Measurements from ENCODE around the gene ATXN1. TPM values are rescaled to one million over a fixed set of nuclear protein-coding genes. Genes with fewer than 3 reads are reported as not detected.

ATXN1 gene
- polyA plus RNA-seq, 1 donor (not counting 4 experiments of a cell fraction or from before 2014, with no cell fraction given) = 9.7 TPM

DNA sequence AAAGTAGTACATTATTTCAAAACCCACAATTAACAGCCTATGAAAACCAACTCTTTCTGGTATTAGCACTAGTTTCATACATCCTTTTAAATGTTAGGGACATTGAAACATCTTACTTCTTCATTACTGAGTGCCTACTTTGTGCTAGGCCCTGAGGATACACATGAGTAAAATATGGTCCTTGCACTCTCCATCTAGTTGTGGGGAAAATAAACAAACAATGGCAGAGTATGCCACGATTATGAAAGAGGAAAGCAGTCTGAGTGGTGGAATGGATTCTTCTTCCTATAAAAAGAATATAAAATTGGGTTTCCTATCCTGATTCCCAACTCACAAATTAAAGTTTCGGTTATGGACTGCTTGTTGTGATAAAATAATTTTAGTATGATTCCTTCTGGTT lies 84.9 kb downstream of the ATXN1 start:
- FAIRE-seq = no peak
- TF ChIP-seq EZH2 (IDR thresholded peaks at IDR 0.05; ENCODE audit: low read length) = no peak
- TF ChIP-seq, protein P1, sequence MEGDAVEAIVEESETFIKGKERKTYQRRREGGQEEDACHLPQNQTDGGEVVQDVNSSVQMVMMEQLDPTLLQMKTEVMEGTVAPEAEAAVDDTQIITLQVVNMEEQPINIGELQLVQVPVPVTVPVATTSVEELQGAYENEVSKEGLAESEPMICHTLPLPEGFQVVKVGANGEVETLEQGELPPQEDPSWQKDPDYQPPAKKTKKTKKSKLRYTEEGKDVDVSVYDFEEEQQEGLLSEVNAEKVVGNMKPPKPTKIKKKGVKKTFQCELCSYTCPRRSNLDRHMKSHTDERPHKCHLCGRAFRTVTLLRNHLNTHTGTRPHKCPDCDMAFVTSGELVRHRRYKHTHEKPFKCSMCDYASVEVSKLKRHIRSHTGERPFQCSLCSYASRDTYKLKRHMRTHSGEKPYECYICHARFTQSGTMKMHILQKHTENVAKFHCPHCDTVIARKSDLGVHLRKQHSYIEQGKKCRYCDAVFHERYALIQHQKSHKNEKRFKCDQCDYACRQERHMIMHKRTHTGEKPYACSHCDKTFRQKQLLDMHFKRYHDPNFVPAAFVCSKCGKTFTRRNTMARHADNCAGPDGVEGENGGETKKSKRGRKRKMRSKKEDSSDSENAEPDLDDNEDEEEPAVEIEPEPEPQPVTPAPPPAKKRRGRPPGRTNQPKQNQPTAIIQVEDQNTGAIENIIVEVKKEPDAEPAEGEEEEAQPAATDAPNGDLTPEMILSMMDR (optimal IDR thresholded peaks at IDR 0.05 in 1 of 3, IDR thresholded peaks at IDR 0.05 in 1 of 3, conservative IDR thresholded peaks at IDR 0.05 in 1 of 3; ENCODE audit: extremely low read depth in 1 of 3, insufficient read depth in 2 of 3, low read length in 3 of 3) = no peak

DNA sequence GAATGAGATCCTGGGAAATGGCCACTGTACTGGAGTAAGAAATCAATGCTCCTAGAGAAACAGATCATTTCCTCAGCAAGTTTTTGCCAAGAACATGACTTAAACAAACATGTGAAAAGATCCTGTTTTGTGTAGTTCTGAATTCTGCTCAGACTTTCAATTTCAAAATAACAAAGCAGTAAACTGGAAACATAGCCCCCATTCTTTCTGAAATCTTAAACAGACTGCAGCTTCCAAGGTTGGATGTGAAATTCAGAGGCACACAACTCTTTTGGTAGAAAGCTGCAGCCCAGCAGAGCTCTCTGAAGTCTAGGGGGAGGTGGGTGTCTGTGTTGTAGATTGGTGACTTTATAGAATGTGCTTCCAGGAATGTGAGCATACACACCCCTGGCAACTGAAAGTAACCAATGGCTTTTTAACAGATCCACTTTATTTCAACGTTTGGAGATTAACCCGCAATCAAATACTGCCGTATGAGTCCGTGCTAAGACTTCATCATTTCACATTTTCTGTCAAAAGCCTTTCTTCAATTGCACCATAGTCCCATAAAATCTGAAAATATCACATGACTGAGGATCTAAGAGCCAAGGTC lies 86.4 kb downstream of the ATXN1 start:
- no peaks in the 10 kb centered on the region for H3K27me3 ChIP-seq (ENCODE audit: control insufficient read depth, extremely low read depth, insufficient read depth, low read length)
- TF ChIP-seq, protein P1 (optimal IDR thresholded peaks at IDR 0.05 in 1 of 3, IDR thresholded peaks at IDR 0.05 in 1 of 3, conservative IDR thresholded peaks at IDR 0.05 in 1 of 3; ENCODE audit: extremely low read depth in 1 of 3, insufficient read depth in 2 of 3, low read length in 3 of 3) = no peak
- TF ChIP-seq EZH2 (IDR thresholded peaks at IDR 0.05; ENCODE audit: low read length) = no peak
- FAIRE-seq (no peak), DNase-seq (ENCODE audit: low read depth, low spot score) (no peak)
- no peaks in the 10 kb centered on the region for H4K20me1 ChIP-seq (ENCODE audit: control insufficient read depth, extremely low read depth, insufficient read depth, low read length)
- H3K9ac ChIP-seq (ENCODE audit: control insufficient read depth, extremely low read depth, insufficient read depth, low read length) = no peak overlapping the region
- H3K79me2 ChIP-seq (ENCODE audit: control insufficient read depth, insufficient read depth, low read length) = peaks cover under 1% of the 10 kb centered on the region
- no peaks in the 10 kb centered on the region for H3K36me3 ChIP-seq (ENCODE audit: control insufficient read depth in 2 of 2, extremely low read depth in 1 of 2, insufficient read depth in 2 of 2, low read length in 2 of 2)
- no peak overlapping the region for H2AFZ ChIP-seq (ENCODE audit: control insufficient read depth, low read length)
- H3K4me2 ChIP-seq (ENCODE audit: control insufficient read depth, extremely low read depth, insufficient read depth, low read depth, low read length) = no peak overlapping the region
- no peaks in the 10 kb centered on the region for H3K9me3 ChIP-seq (ENCODE audit: control insufficient read depth, low read depth, low read length)
- no peak overlapping the region for H3K27ac ChIP-seq (ENCODE audit: control insufficient read depth, insufficient read depth, low read length)
- peaks cover 27% of the 10 kb centered on the region for H3K4me1 ChIP-seq (ENCODE audit: control insufficient read depth, extremely low read depth, insufficient read depth, low read length)
- no peaks in the 10 kb centered on the region for H3K9me1 ChIP-seq (ENCODE audit: control insufficient read depth, extremely low read depth, insufficient read depth, low read length)
- H3K4me3 ChIP-seq (ENCODE audit: control insufficient read depth in 2 of 3, extremely low read depth in 1 of 3, insufficient read depth in 2 of 3, low read depth in 1 of 3, low read length in 3 of 3) = no peak overlapping the region
- dilution Hi-C loops (cut with MboI; ENCODE audit: extremely low pct_ligation_motif_present, low sequenced_read_pairs) = no loop called here

More for the DNA sequence above, 84.9 kb downstream of the ATXN1 start:
- dilution Hi-C loops (cut with MboI; ENCODE audit: extremely low pct_ligation_motif_present, low sequenced_read_pairs) = no loop called here
- no peak overlapping the region for H3K9ac ChIP-seq (ENCODE audit: control insufficient read depth, extremely low read depth, insufficient read depth, low read length)
- H3K27me3 ChIP-seq (ENCODE audit: control insufficient read depth, extremely low read depth, insufficient read depth, low read length) = no peaks in the 10 kb centered on the region
- H3K9me3 ChIP-seq (ENCODE audit: control insufficient read depth, low read depth, low read length) = no peaks in the 10 kb centered on the region
- no peak for DNase-seq (ENCODE audit: low read depth, low spot score)
- H3K27ac ChIP-seq (ENCODE audit: control insufficient read depth, insufficient read depth, low read length) = no peak overlapping the region
- H4K20me1 ChIP-seq (ENCODE audit: control insufficient read depth, extremely low read depth, insufficient read depth, low read length) = no peaks in the 10 kb centered on the region
- H3K79me2 ChIP-seq (ENCODE audit: control insufficient read depth, insufficient read depth, low read length) = no peaks in the 10 kb centered on the region
- no peak overlapping the region for H3K4me2 ChIP-seq (ENCODE audit: control insufficient read depth, extremely low read depth, insufficient read depth, low read depth, low read length)
- peaks cover 23% of the 10 kb centered on the region for H3K4me1 ChIP-seq (ENCODE audit: control insufficient read depth, extremely low read depth, insufficient read depth, low read length)
- H3K9me1 ChIP-seq (ENCODE audit: control insufficient read depth, extremely low read depth, insufficient read depth, low read length) = no peaks in the 10 kb centered on the region
- H3K4me3 ChIP-seq (ENCODE audit: control insufficient read depth in 2 of 3, extremely low read depth in 1 of 3, insufficient read depth in 2 of 3, low read depth in 1 of 3, low read length in 3 of 3) = no peak overlapping the region
- no peak overlapping the region for H2AFZ ChIP-seq (ENCODE audit: control insufficient read depth, low read length)
- H3K36me3 ChIP-seq (ENCODE audit: control insufficient read depth in 2 of 2, extremely low read depth in 1 of 2, insufficient read depth in 2 of 2, low read length in 2 of 2) = no peaks in the 10 kb centered on the region

Measured in keratinocyte (primary cell).